Kidney (tissue), 11 donors: ENCODE data around the gene ZNG1A. TPM values are rescaled to one million over a fixed set of nuclear protein-coding genes. Genes with fewer than 3 reads are reported as not detected.
"Not testable (repeated sequence)": the region's sequence is repeated elsewhere in the genome, so short reads cannot be mapped to it uniquely, and the experiment has no call there.

Experiments
- DNase-seq, 5 donors: peaks; one replicate each; pipeline ENCODE4 v3.0.0-alpha.2; 2013 to 2020
- FAIRE-seq: peaks from 2 replicates; lab custom pipeline; 2012; peaks lifted over from hg19 to GRCh38; lab: Jason Lieb, UNC
- H3K27ac ChIP-seq, 2 donors: one replicate each; pipeline ENCODE4 v1.7.0; 2013; ENCODE audit warnings: low read depth in 2 of 2, low read length in 2 of 2, inconsistent platforms in 1 of 2
- H3K27me3 ChIP-seq: one replicate; pipeline ENCODE4 v1.7.1; 2013; ENCODE audit warnings: low read length, inconsistent platforms; ENCODE audit not compliant: control insufficient read depth, insufficient read depth
- H3K36me3 ChIP-seq, 3 donors: one replicate each; pipeline versions ENCODE4 v1.7.0 to v1.7.1; 2013; ENCODE audit warnings: low read length in 3 of 3, control low read depth in 1 of 3, inconsistent platforms in 1 of 3; ENCODE audit not compliant: insufficient read depth in 3 of 3, control insufficient read depth in 2 of 3
- H3K4me1 ChIP-seq, 3 donors: one replicate each; pipeline versions ENCODE4 v1.7.0 to v1.7.1; 2013; ENCODE audit warnings: low read length in 3 of 3, inconsistent platforms in 1 of 3, low read depth in 1 of 3; ENCODE audit not compliant: control insufficient read depth in 2 of 3, insufficient read depth in 2 of 3
- H3K4me3 ChIP-seq, 3 donors: one replicate each; pipeline versions ENCODE4 v1.7.0 to v1.8.1; 2013; ENCODE audit warnings: low read length in 3 of 3, control low read depth in 1 of 3, inconsistent platforms in 1 of 3
- H3K9ac ChIP-seq, 3 donors: one replicate each; pipeline versions ENCODE4 v1.7.0 to v1.7.1; 2013; ENCODE audit warnings: low read length in 3 of 3, control low read depth in 1 of 3, inconsistent platforms in 1 of 3
- H3K9me3 ChIP-seq, 3 donors: one replicate each; pipeline versions ENCODE4 v1.7.0 to v1.7.1; 2013; ENCODE audit warnings: low read length in 3 of 3, control low read depth in 1 of 3, inconsistent platforms in 1 of 3; ENCODE audit not compliant: control insufficient read depth in 2 of 3, insufficient read depth in 1 of 3
- intact Hi-C: fragments of 100-400 bp; cut with DNase I; formaldehyde crosslinking; loops from one replicate; pipeline ENCODE4 v1.11.1; 2022
- polyA plus RNA-seq: library from polyadenylated mRNA; stranded (reverse); fragments of 350-450 nt; fragmentation: Illumina TruSeq; extraction: RNeasy Lipid Tissue Mini Kit (QIAGEN cat#74804); gene quantifications from one replicate; pipeline ENCODE4 v1.2.3, GENCODE V29; 2014; ENCODE audit warnings: low read depth, low replicate concordance; ENCODE audit not compliant: insufficient read depth
- total RNA-seq: library from RNA; stranded (reverse); fragmentation: NEBNext Ultra II Directional; extraction: Animal tissue kit (Norgen Biotek cat#: 25700); gene quantifications from one replicate; pipeline ENCODE4 v1.2.1, GENCODE V29; 2021
- donor health status: control.
- donor health status: control.
- donor health status: DM: yes; HTN: yes; CAD: no.
- donor health status: Normal renal cell carcinoma (clear cell type).

Gene ZNG1A
- total and polyA plus RNA-seq, 2 donors from 2014 or later: 32.7 to 58.0 TPM

DNA sequence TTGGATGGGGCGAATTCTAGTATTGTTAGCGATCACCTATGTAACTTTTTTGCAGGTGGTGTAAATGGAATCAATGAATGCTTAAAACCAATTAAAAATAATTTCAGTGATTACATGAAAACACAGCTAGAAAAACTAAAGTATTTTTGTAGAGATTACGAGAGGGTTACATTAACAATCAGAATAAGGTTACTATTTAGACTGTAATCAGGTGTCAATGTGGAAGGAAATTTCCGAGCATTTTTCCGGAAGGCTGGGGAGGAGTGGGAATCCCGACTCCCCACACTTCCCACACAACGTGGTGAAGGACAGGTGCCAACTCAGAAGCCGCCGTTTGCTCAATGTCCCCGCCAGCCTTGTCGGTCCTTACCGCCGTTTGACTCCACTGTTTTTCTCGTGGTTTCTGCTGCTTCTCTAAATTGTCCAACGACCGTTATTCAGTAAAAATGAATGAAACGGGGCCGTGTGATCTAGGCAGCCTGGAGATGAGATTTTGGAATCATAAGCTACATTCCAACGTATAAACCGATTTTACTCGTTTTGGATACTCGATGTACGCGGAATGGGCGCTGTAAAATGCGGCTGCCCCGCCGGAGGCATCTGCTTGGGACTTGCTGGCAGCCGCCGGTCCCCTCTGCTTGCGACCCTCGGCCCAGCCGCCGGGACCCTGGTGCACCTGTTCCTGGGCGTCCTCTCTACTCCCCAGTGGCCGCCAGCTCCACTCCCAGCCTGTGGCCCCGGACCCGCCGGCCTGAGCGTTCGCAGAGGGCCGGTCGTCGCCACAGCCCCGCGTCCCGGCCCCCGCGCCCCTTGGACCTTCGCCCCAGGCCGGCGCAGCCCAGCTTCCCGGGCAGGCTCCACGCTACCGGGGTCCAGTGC is 66.0 kb downstream of the ZNG1A start:
- H3K9ac ChIP-seq, H3K4me3 ChIP-seq, H3K9me3 ChIP-seq, FAIRE-seq, H3K4me1 ChIP-seq, intact Hi-C loops, H3K36me3 ChIP-seq, H3K27ac ChIP-seq: not testable (repeated sequence)
- H3K27me3 ChIP-seq: peaks cover 29% of the 10 kb centered on the region
- DNase-seq: peak in 4 of 5 donors; percentile 25 to 69 (median 40)

- peaks cover 25% of the 10 kb centered on the region for H3K27me3 ChIP-seq
These were observed 68.2 kb downstream of the ZNG1A start for GRCh38 chr9:110672-111071.

GRCh38 chr9:109540-109939 is 69.3 kb downstream of the ZNG1A start:
- peaks cover 19% of the 10 kb centered on the region for H3K27me3 ChIP-seq
- H3K27ac ChIP-seq, DNase-seq, H3K9ac ChIP-seq, H3K4me3 ChIP-seq, H3K9me3 ChIP-seq, intact Hi-C loops, H3K4me1 ChIP-seq, H3K36me3 ChIP-seq, FAIRE-seq: not testable (repeated sequence)

More at GRCh38 chr9:110672-111071, 68.2 kb downstream of the ZNG1A start:
- H3K9me3 ChIP-seq, H3K36me3 ChIP-seq, FAIRE-seq, intact Hi-C loops, H3K9ac ChIP-seq, H3K4me1 ChIP-seq, H3K4me3 ChIP-seq, H3K27ac ChIP-seq: not testable (repeated sequence)
- peak in 1 of 5 donors; percentile 22 for DNase-seq

DNA sequence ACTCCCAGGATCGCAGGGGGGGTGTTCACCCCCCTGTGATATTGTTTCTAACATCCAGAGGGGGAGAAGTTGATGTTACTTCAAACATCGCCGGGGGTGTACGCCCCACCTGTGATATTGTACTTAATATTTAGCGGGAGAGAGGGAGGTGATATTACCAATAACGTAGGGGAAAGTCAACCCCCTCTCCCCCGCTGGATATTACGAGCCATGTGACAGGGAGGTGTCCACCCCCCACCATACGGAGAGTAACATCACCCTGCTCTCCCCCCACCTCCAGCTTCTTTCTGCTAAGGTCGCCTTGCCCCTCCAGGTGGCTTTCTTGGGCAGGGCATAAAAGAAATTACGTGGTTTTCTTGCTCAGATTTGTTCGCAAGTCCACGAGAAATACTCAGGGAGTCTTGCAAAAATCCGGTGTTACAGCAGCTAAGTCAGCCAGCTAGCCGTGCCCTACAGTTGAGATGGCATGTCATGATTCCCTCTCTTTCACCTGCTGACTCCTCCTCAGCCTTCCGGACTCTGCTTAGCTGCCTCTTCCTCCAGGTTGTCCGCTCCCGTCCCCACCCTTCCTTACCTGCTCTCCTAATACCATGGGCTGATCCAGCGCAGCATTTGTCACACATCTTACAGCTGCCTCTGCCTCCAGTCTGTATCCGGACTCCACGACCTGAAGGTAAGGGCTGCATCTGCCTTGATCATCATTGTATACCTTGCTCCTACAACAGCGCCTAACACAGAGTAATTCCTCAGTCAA is 69.9 kb downstream of the ZNG1A start:
- H3K36me3 ChIP-seq, H3K9ac ChIP-seq, H3K4me1 ChIP-seq, FAIRE-seq, H3K27ac ChIP-seq, H3K4me3 ChIP-seq, H3K9me3 ChIP-seq, intact Hi-C loops: not testable (repeated sequence)
- DNase-seq: peak in 1 of 5 donors; percentile 29
- peaks cover 19% of the 10 kb centered on the region for H3K27me3 ChIP-seq

DNA sequence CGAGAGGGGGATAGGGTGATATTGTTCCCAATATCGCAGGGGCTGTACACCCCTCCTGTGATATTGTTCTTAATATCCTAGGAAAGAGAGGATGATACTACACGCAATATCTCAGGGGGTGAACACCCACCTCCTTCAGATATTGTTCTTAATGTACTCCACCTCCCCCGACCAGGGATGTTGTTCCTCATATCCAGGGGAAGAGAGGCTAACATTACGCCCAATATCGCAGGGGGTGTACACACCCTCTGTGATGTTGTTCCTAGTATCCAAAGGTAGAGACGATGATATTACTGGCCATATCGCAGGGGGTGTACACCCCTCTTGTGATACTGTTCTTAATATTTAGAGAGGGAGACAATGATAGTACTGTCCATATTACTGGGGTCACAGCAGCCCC is 72.9 kb downstream of the ZNG1A start:
- H3K27ac ChIP-seq, H3K36me3 ChIP-seq, H3K4me3 ChIP-seq, FAIRE-seq, H3K9ac ChIP-seq, H3K4me1 ChIP-seq, DNase-seq, H3K9me3 ChIP-seq, intact Hi-C loops: not testable (repeated sequence)
- H3K27me3 ChIP-seq: peaks cover 11% of the 10 kb centered on the region

DNA sequence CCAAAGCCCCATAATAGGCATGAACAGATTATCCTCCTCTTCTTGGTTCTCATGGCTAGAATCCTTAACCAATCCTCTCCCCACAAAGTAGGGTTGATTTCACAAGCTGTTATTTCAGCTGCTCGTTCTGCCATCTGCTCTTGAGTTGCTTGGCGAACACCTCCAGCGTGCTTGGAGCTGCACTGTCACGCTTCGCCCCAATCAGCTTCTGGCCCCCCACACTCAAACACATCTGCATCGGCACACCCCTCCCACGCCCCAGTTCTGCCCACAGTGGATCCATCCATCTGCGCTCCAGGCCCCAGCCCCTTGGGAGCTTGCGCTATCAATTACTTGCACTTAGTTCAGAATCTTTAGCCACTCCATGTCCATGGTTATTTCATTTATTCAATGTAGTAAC is 78.4 kb downstream of the ZNG1A start:
- FAIRE-seq, H3K9me3 ChIP-seq, intact Hi-C loops: not testable (repeated sequence)

GRCh38 chr9:99867-100266 is 79.0 kb downstream of the ZNG1A start:
- H3K9ac ChIP-seq, FAIRE-seq, H3K4me3 ChIP-seq, H3K27ac ChIP-seq, H3K27me3 ChIP-seq, H3K9me3 ChIP-seq, DNase-seq, H3K36me3 ChIP-seq, intact Hi-C loops, H3K4me1 ChIP-seq: not testable (repeated sequence)

More for the DNA sequence above, 78.4 kb downstream of the ZNG1A start:
- H3K27me3 ChIP-seq, H3K4me3 ChIP-seq, H3K36me3 ChIP-seq, DNase-seq, H3K27ac ChIP-seq, H3K4me1 ChIP-seq, H3K9ac ChIP-seq: not testable (repeated sequence)

- H3K36me3 ChIP-seq, FAIRE-seq, intact Hi-C loops, H3K4me1 ChIP-seq, H3K4me3 ChIP-seq, H3K27ac ChIP-seq, DNase-seq, H3K9ac ChIP-seq, H3K27me3 ChIP-seq, H3K9me3 ChIP-seq: not testable (repeated sequence)
These were observed 80.1 kb downstream of the ZNG1A start for GRCh38 chr9:98775-99174.
